HG03045 (cell line): ENCODE results near the gene ZC3H7A.

Source experiments
- ATAC-seq: cut with Tn5 transposase; IDR thresholded peaks from one replicate; pipeline ENCODE4 v1.9.1; 2021; ENCODE audit warnings: mild to moderate bottlenecking, moderate library complexity; ENCODE audit not compliant: unreplicated experiment

Gene ZC3H7A

GRCh38 chr16:11708421-11708820, 88.6 kb downstream of the ZC3H7A start:
- no peak for ATAC-seq

GRCh38 chr16:11707679-11708197, 89.3 kb downstream of the ZC3H7A start:
- ATAC-seq = no peak

- ATAC-seq = no peak
Measured at GRCh38 chr16:11706180-11706742, 90.8 kb downstream of the ZC3H7A start.

GRCh38 chr16:11705311-11706025, 91.6 kb downstream of the ZC3H7A start:
- no peak for ATAC-seq
